ENCODE data around the gene KAT2B. TPM values are rescaled to one million over a fixed set of nuclear protein-coding genes. Genes with fewer than 3 reads are reported as not detected.

The KAT2B gene
- total RNA-seq, 1 donor: 15.9 TPM

GRCh38 chr3:20130106-20130505, 89.9 kb downstream of the KAT2B start:
- Histone ChIP-seq H3K4me3 (ENCODE audit: insufficient read depth, low read length) (no peak overlapping the region), H4K20me1 (ENCODE audit: insufficient read depth, low read length) (no peaks in the 10 kb centered on the region)
- no peak for TF ChIP-seq CTCF (IDR thresholded peaks at IDR 0.05; ENCODE audit: extremely low read depth, low read depth, low read length)

GRCh38 chr3:20136231-20136630, 96.0 kb downstream of the KAT2B start:
- no peaks in the 10 kb centered on the region for H3K27me3 ChIP-seq (ENCODE audit: insufficient read depth, low read length)
- no peak for DNase-seq (ENCODE audit: insufficient read length, low spot score, missing footprints)
- H2AFZ ChIP-seq (ENCODE audit: low read length): no peak overlapping the region
- no peak overlapping the region for H3K4me2 ChIP-seq (ENCODE audit: insufficient read depth, low read length)
- no peak overlapping the region for H3K4me3 ChIP-seq (ENCODE audit: insufficient read depth, low read length)
- no peak for TF ChIP-seq CTCF (IDR thresholded peaks at IDR 0.05; ENCODE audit: extremely low read depth, low read depth, low read length)
- H3K36me3 ChIP-seq (ENCODE audit: insufficient read depth, low read length): no peaks in the 10 kb centered on the region
- H3K79me2 ChIP-seq (ENCODE audit: insufficient read depth, low read length): no peaks in the 10 kb centered on the region
- H3K9me3 ChIP-seq (ENCODE audit: low read depth, low read length): no peaks in the 10 kb centered on the region
- no peak overlapping the region for H3K27ac ChIP-seq (ENCODE audit: low read depth, low read length)
- H4K20me1 ChIP-seq (ENCODE audit: insufficient read depth, low read length): no peaks in the 10 kb centered on the region
- H3K4me1 ChIP-seq (ENCODE audit: insufficient read depth, low read length): no peaks in the 10 kb centered on the region

More at GRCh38 chr3:20130106-20130505, 89.9 kb downstream of the KAT2B start:
- Histone ChIP-seq H3K4me1 (ENCODE audit: insufficient read depth, low read length) (peaks cover 5% of the 10 kb centered on the region), H3K4me2 (ENCODE audit: insufficient read depth, low read length) (no peak overlapping the region), H3K79me2 (ENCODE audit: insufficient read depth, low read length) (no peaks in the 10 kb centered on the region), H3K27ac (ENCODE audit: low read depth, low read length) (no peak overlapping the region), H3K36me3 (ENCODE audit: insufficient read depth, low read length) (no peaks in the 10 kb centered on the region), H3K27me3 (ENCODE audit: insufficient read depth, low read length) (no peaks in the 10 kb centered on the region), H3K9me3 (ENCODE audit: low read depth, low read length) (no peaks in the 10 kb centered on the region), H2AFZ (ENCODE audit: low read length) (no peak overlapping the region)
- DNase-seq (ENCODE audit: insufficient read length, low spot score, missing footprints): peak; percentile 46

- no peaks in the 10 kb centered on the region for H4K20me1 ChIP-seq (ENCODE audit: insufficient read depth, low read length)
- H3K4me3 ChIP-seq (ENCODE audit: insufficient read depth, low read length): no peak overlapping the region
- no peak overlapping the region for H2AFZ ChIP-seq (ENCODE audit: low read length)
- H3K36me3 ChIP-seq (ENCODE audit: insufficient read depth, low read length): no peaks in the 10 kb centered on the region
- no peak overlapping the region for H3K27ac ChIP-seq (ENCODE audit: low read depth, low read length)
- no peaks in the 10 kb centered on the region for H3K9me3 ChIP-seq (ENCODE audit: low read depth, low read length)
- DNase-seq (ENCODE audit: insufficient read length, low spot score, missing footprints): no peak
- no peaks in the 10 kb centered on the region for H3K27me3 ChIP-seq (ENCODE audit: insufficient read depth, low read length)
- no peaks in the 10 kb centered on the region for H3K79me2 ChIP-seq (ENCODE audit: insufficient read depth, low read length)
- no peak overlapping the region for H3K4me2 ChIP-seq (ENCODE audit: insufficient read depth, low read length)
- TF ChIP-seq CTCF (IDR thresholded peaks at IDR 0.05; ENCODE audit: extremely low read depth, low read depth, low read length): no peak
- H3K4me1 ChIP-seq (ENCODE audit: insufficient read depth, low read length): no peaks in the 10 kb centered on the region
Measured at GRCh38 chr3:20137647-20138046, 97.4 kb downstream of the KAT2B start.

GRCh38 chr3:20140881-20141280, 100.6 kb downstream of the KAT2B start:
- Histone ChIP-seq H3K4me1 (ENCODE audit: insufficient read depth, low read length) (no peaks in the 10 kb centered on the region), H3K27ac (ENCODE audit: low read depth, low read length) (no peak overlapping the region), H4K20me1 (ENCODE audit: insufficient read depth, low read length) (no peaks in the 10 kb centered on the region), H3K79me2 (ENCODE audit: insufficient read depth, low read length) (no peaks in the 10 kb centered on the region), H3K36me3 (ENCODE audit: insufficient read depth, low read length) (no peaks in the 10 kb centered on the region), H3K27me3 (ENCODE audit: insufficient read depth, low read length) (no peaks in the 10 kb centered on the region), H3K4me3 (ENCODE audit: insufficient read depth, low read length) (no peak overlapping the region), H3K9me3 (ENCODE audit: low read depth, low read length) (no peaks in the 10 kb centered on the region), H2AFZ (ENCODE audit: low read length) (no peak overlapping the region), H3K4me2 (ENCODE audit: insufficient read depth, low read length) (no peak overlapping the region)
- TF ChIP-seq CTCF (IDR thresholded peaks at IDR 0.05; ENCODE audit: extremely low read depth, low read depth, low read length): no peak
- DNase-seq (ENCODE audit: insufficient read length, low spot score, missing footprints): no peak
